Esophagus muscularis mucosa (tissue), 3 donors: ENCODE results near the gene FGFR2.

Experiments used
- CTCF ChIP-seq, 3 experiments: fragments of 200-600 bp in 2 of 3; fragments of 450-650 bp in 1 of 3; sonication (generic) in 2 of 3; IDR thresholded peaks; one replicate each; pipeline ENCODE4 v1.5.1; 2017 to 2019; ENCODE audit warnings: antibody characterized with exemption in 3 of 3, mild to moderate bottlenecking in 2 of 3, moderate library complexity in 1 of 3
- EP300 ChIP-seq: sonication (generic); formaldehyde crosslinking; IDR thresholded peaks from one replicate; pipeline ENCODE4 v1.6.1; 2017; ENCODE audit warnings: antibody characterized with exemption

GRCh38 chr10:121598263-121599249 is at the start of gene FGFR2:
- TF ChIP-seq CTCF (IDR thresholded peaks at IDR 0.05), result peak in 1 of 3 experiments; percentile 2
- TF ChIP-seq EP300, result no peak
